OCI-LY1 (cell line): ENCODE results near the gene HAPSTR1.

Experiments used
- EZH2 ChIP-seq: fragments of 200-600 bp; sonication (generic), shearing (Covaris generic); IDR thresholded peaks from 2 replicates; pipeline ENCODE4 v1.8.0; 2017; ENCODE audit warnings: borderline replicate concordance, mixed run types, mild to moderate bottlenecking, antibody characterized with exemption, low read length, moderate library complexity, mixed read lengths
- TF ChIP-seq, protein P1 (sequence below): fragments of 200-600 bp; sonication (generic), shearing (Covaris generic); IDR thresholded peaks from 2 replicates; pipeline ENCODE4 v1.5.1; 2017; ENCODE audit warnings: mild to moderate bottlenecking, antibody characterized with exemption, low read length, moderate library complexity, mixed read lengths

DNA sequence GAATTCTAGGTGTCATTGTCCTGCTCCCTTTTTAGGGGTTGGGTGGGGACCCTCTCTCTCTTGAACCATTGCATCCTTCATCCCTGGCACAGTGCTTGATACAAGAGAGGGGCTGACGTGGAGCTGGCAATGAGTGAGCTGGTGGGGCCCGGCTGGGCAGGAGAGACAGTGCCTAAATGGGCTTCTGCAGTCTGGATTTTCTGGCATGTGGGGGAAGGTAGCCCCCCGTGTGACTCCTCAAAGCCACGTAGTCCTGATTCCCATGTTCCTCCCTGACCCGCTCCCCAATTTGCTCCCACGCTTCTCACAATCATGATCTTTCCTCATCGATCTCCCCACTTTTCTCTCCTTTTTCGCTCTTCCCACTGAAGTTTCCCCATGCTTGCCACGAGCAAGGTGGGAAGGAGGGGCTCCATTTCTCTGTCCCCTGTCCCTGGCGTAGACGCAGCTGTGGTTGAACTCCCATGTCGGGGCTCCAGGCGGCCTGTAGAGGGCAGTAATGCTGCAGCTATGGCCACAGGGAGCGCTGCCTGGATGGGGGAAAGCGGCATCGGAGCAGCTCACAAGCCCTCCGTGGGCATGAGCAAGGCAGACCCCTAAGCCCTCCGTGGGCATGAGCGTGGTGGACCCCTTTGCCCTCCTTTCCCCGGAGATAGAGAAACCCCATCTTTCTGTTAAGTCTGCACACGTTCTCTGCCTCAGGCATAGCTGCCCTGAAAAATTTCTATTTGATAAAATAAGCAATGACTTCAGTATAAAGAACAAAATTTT lies 47.5 kb downstream of the HAPSTR1 start:
- TF ChIP-seq, protein P1, sequence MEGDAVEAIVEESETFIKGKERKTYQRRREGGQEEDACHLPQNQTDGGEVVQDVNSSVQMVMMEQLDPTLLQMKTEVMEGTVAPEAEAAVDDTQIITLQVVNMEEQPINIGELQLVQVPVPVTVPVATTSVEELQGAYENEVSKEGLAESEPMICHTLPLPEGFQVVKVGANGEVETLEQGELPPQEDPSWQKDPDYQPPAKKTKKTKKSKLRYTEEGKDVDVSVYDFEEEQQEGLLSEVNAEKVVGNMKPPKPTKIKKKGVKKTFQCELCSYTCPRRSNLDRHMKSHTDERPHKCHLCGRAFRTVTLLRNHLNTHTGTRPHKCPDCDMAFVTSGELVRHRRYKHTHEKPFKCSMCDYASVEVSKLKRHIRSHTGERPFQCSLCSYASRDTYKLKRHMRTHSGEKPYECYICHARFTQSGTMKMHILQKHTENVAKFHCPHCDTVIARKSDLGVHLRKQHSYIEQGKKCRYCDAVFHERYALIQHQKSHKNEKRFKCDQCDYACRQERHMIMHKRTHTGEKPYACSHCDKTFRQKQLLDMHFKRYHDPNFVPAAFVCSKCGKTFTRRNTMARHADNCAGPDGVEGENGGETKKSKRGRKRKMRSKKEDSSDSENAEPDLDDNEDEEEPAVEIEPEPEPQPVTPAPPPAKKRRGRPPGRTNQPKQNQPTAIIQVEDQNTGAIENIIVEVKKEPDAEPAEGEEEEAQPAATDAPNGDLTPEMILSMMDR, result peak; percentile 94
- TF ChIP-seq EZH2, result no peak
